Psoas muscle (tissue), 8 donors: ENCODE measurements around the gene MRPL19. TPM values are rescaled to one million over a fixed set of nuclear protein-coding genes. Genes with fewer than 3 reads are reported as not detected.

Experiments used
- ATAC-seq, 4 donors: fragments of 200-7000 bp; cut with Tn5 transposase; one replicate each; pipeline ENCODE4 v1.9.1; 2020; ENCODE audit warnings: moderate library complexity in 3 of 4, mild to moderate bottlenecking in 2 of 4
- DNase-seq, 2 donors: peaks; one replicate each; pipeline ENCODE4 v3.0.0-alpha.2; 2020
- H3K27ac ChIP-seq: fragments of 200-600 bp; one replicate; pipeline ENCODE4 v1.8.0; 2022
- H3K27me3 ChIP-seq, 3 donors: fragments of 200-600 bp in 1 of 3; one replicate each; pipeline versions ENCODE4 v1.6.1 to v1.8.0; 2013 to 2022; ENCODE audit warnings: low read length in 2 of 3, mild to moderate bottlenecking in 2 of 3, moderate library complexity in 1 of 3; ENCODE audit not compliant: insufficient read depth in 3 of 3
- H3K36me3 ChIP-seq, 2 donors: fragments of 200-600 bp in 1 of 2; one replicate each; pipeline versions ENCODE4 v1.6.1 to v1.8.0; 2013 to 2022; ENCODE audit warnings: low read depth in 1 of 2, mild to moderate bottlenecking in 1 of 2, moderate library complexity in 1 of 2; ENCODE audit not compliant: insufficient read depth in 1 of 2
- H3K4me1 ChIP-seq: fragments of 200-600 bp; one replicate; pipeline ENCODE4 v1.8.0; 2022
- H3K4me3 ChIP-seq: fragments of 200-600 bp; one replicate; pipeline ENCODE4 v1.8.0; 2022; ENCODE audit warnings: mild to moderate bottlenecking
- H3K9me3 ChIP-seq: fragments of 200-600 bp; one replicate; pipeline ENCODE4 v1.8.0; 2022
- CTCF ChIP-seq: fragments of 200-600 bp; IDR thresholded peaks from one replicate; pipeline ENCODE4 v1.8.0; 2022; ENCODE audit warnings: antibody characterized with exemption
- WGBS, 3 donors: extraction: QIAGEN DNeasy Blood & Tissue Kit; methylation state at CpG; one replicate each; pipeline versions ENCODE4 v1.1.6 to v1.1.7; 2013; 5-methylcytosine and 5-hydroxymethylcytosine counted together
- intact Hi-C, 2 donors: fragments of 100-400 bp; cut with DNase I; formaldehyde crosslinking; loops; one replicate each; pipeline versions ENCODE4 v1.11.0 to v1.14.2; 2022
- polyA plus RNA-seq, 3 donors: library from polyadenylated mRNA; stranded (reverse); fragments of 200-250 nt; gene quantifications; one replicate each; pipeline ENCODE4 v1.2.3, GENCODE V29; 2013
- total RNA-seq, 4 donors: library from RNA; stranded (reverse); fragmentation: NEBNext Ultra II Directional in 2 of 4; extraction: Animal tissue kit (Norgen Biotek cat#: 25700) in 2 of 4; gene quantifications; one replicate each; pipeline versions ENCODE4 v1.2.1 to v1.2.4, GENCODE V29; 2021 to 2023
- donor health status: healthy with polysubstance abuse.
- donor health status: DM: no; HTN: no; CAD: no; lungs with moderate emphysema.
- donor health status: Bipolar disorder and iron deficiency.
- donor health status: healthy.
- donor health status: DM: yes; HTN: yes; CAD: no.
- donor health status: DM: no; HTN: no; CAD: no.
- donor health status: DM: no; HTN: no; CAD: no.
- donor health status: DM: yes; HTN: yes; CAD: no.

The MRPL19 gene
- total and polyA plus RNA-seq, 7 donors: 32.4 to 88.1 (median 68.6) TPM

- no peak for TF ChIP-seq CTCF
- intact Hi-C loops: loop anchor here in 1 of 2 donors (10.0 kb wide), 1 partner anchor 49 kb away; no protein-coding TSS in a partner anchor
- no peaks in the 10 kb centered on the region for H3K27me3 ChIP-seq
- ATAC-seq: peak in 1 of 4 donors; percentile 18
- peak overlapping the region; percentile 13 for H3K27ac ChIP-seq
- no peak for DNase-seq
- WGBS, 3 donors: 68 to 95% (median 76%) methylated on average over 1 of the region's 1 CpG
- no peak overlapping the region for H3K4me3 ChIP-seq
- peaks cover 4 to 74% of the 10 kb centered on the region in 2 donors for H3K36me3 ChIP-seq
- peaks cover 8% of the 10 kb centered on the region for H3K4me1 ChIP-seq
- peaks cover 4% of the 10 kb centered on the region for H3K9me3 ChIP-seq
Observed at GRCh38 chr2:75655861-75656260, 9.3 kb downstream of the MRPL19 start.

- Histone ChIP-seq H3K36me3 (peaks cover 4 to 74% of the 10 kb centered on the region in 2 donors), H3K27me3 (no peaks in the 10 kb centered on the region), H3K4me1 (peaks cover 8% of the 10 kb centered on the region), H3K9me3 (peaks cover 4% of the 10 kb centered on the region), H3K4me3 (no peak overlapping the region), H3K27ac (peak overlapping the region; percentile 13)
- whole genome bisulfite sequencing, 3 donors: 47 to 68% (median 59%) methylated on average over 1 of the region's 1 CpG
- no peak for DNase-seq
- peak in 2 of 4 donors; percentile 73 to 78 for ATAC-seq
- no peak for TF ChIP-seq CTCF
- intact Hi-C loops: loop anchor here in 1 of 2 donors (10.0 kb wide), 1 partner anchor 48 kb away; no protein-coding TSS in a partner anchor
Observed at GRCh38 chr2:75656563-75656962, 10.0 kb downstream of the MRPL19 start.

GRCh38 chr2:75657798-75658197 is 11.2 kb downstream of the MRPL19 start:
- ATAC-seq: no peak
- peaks cover 9 to 74% of the 10 kb centered on the region in 2 donors for H3K36me3 ChIP-seq

GRCh38 chr2:75666911-75667310 is 20.3 kb downstream of the MRPL19 start:
- intact Hi-C loops: no loop called here
- no peak overlapping the region for H3K27ac ChIP-seq
- 83 to 92% (median 84%) methylated on average over 6 of the region's 6 CpGs for WGBS, 3 donors

More at GRCh38 chr2:75657798-75658197, 11.2 kb downstream of the MRPL19 start:
- no peak for TF ChIP-seq CTCF
- H3K9me3 ChIP-seq: peaks cover 4% of the 10 kb centered on the region
- H3K4me3 ChIP-seq: no peak overlapping the region
- H3K27me3 ChIP-seq: no peaks in the 10 kb centered on the region
- intact Hi-C loops: loop anchor here in 1 of 2 donors (10.0 kb wide), 1 partner anchor 47 kb away; no protein-coding TSS in a partner anchor
- DNase-seq: no peak
- H3K27ac ChIP-seq: no peak overlapping the region
- H3K4me1 ChIP-seq: peaks cover 8% of the 10 kb centered on the region

More at GRCh38 chr2:75666911-75667310, 20.3 kb downstream of the MRPL19 start:
- H3K36me3 ChIP-seq: peaks cover under 1 to 96% of the 10 kb centered on the region in 2 donors
- H3K4me3 ChIP-seq: no peak overlapping the region
- DNase-seq (no peak), ATAC-seq (no peak)
- no peaks in the 10 kb centered on the region for H3K9me3 ChIP-seq
- H3K27me3 ChIP-seq: no peaks in the 10 kb centered on the region
- no peaks in the 10 kb centered on the region for H3K4me1 ChIP-seq
- TF ChIP-seq CTCF: no peak
